MCF 10A (cell line): Measurements from ENCODE around the gene HSF2. TPM values are rescaled to one million over a fixed set of nuclear protein-coding genes. Genes with fewer than 3 reads are reported as not detected.

Experiments
- BruUV-seq: library from RNA; stranded (reverse); fragments of 400-500 nt; replicated peaks from 2 replicates; lab custom pipeline; 2021; lab: Mats Ljungman, UMichigan
- CTCF ChIA-PET: fragments of 300-600 bp; sonication (Branson Sonifier 250); formaldehyde crosslinking; extraction: SDS; loops from one replicate; lab custom pipeline; 2021; ENCODE audit warnings: antibody characterized with exemption, inconsistent platforms; lab: Yijun Ruan, JAX
- POLR2A ChIA-PET: fragments of 300-600, 350-650 bp; sonication (Branson Sonifier 250); formaldehyde crosslinking; extraction: SDS; loops from one replicate; lab custom pipeline; 2020; ENCODE audit warnings: antibody characterized with exemption, inconsistent platforms; lab: Yijun Ruan, JAX
- DNase-seq: peaks from one replicate; pipeline ENCODE4 v3.0.0-alpha.2; 2018; ENCODE audit not compliant: unreplicated experiment
- H3K27ac Mint-ChIP-seq: one replicate; pipeline ENCODE4 v1.8.0; 2022; ENCODE audit warnings: mild to moderate bottlenecking, low read depth, mixed read lengths; ENCODE audit not compliant: unreplicated experiment
- H3K27me3 Mint-ChIP-seq: one replicate; pipeline ENCODE4 v1.8.0; 2022; ENCODE audit warnings: mixed read lengths; ENCODE audit not compliant: insufficient read depth, unreplicated experiment
- H3K36me3 Mint-ChIP-seq: one replicate; pipeline ENCODE4 v1.8.0; 2022; ENCODE audit warnings: mild to moderate bottlenecking, moderate library complexity, mixed read lengths; ENCODE audit not compliant: insufficient read depth, unreplicated experiment
- H3K4me1 Mint-ChIP-seq: one replicate; pipeline ENCODE4 v1.8.0; 2022; ENCODE audit warnings: mixed read lengths; ENCODE audit not compliant: insufficient read depth, unreplicated experiment
- H3K4me3 Mint-ChIP-seq: one replicate; pipeline ENCODE4 v1.8.0; 2022; ENCODE audit warnings: mild to moderate bottlenecking, moderate library complexity, mixed read lengths; ENCODE audit not compliant: unreplicated experiment
- H3K9me3 Mint-ChIP-seq: one replicate; pipeline ENCODE4 v1.8.0; 2022; ENCODE audit warnings: mixed read lengths; ENCODE audit not compliant: unreplicated experiment
- intact Hi-C: fragments of 100-400 bp; cut with micrococcal nuclease; formaldehyde crosslinking; loops from 2 replicates; pipeline ENCODE4 v1.14.1; 2022
- total RNA-seq: library from RNA; stranded (reverse); gene quantifications from 2 replicates; pipeline ENCODE4 v1.2.3, GENCODE V29; 2022
- TF ChIP-seq, protein P1 (sequence below): fragments of 200-600 bp; IDR thresholded peaks from one replicate; pipeline ENCODE4 v1.8.0; 2022; ENCODE audit warnings: antibody characterized with exemption, mild to moderate bottlenecking; ENCODE audit not compliant: unreplicated experiment

The HSF2 gene
- total RNA-seq, 1 experiment from 2014 or later = 8.6 TPM

DNA sequence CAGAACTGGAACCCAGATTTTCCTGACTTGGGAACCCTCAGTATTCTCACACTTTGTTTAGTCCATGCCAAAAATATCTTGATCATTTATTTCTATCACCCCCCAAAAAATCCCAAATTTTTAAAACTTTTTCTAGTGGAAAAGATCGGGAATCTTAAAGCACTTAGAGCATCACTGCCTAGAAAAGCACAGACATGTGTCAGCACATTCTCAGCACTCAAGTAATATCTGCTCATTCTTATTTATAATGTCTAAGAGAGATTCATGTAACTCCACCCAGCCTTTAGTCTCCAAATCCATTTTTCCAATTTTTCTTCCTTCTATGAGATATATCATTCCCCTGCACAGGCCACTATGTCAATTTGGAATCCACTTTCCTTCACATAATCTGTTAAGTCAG is 29.9 kb upstream of the HSF2 start:
- Mint-ChIP-seq H3K4me1 (peaks cover 2% of the 10 kb centered on the region), H3K27ac (no peak overlapping the region), H3K9me3 (no peaks in the 10 kb centered on the region), H3K27me3 (peaks cover 14% of the 10 kb centered on the region), H3K4me3 (no peak overlapping the region), H3K36me3 (no peaks in the 10 kb centered on the region)
- intact Hi-C loops = no loop called here
- ChIA-PET CTCF (no interaction called here), POLR2A (no interaction called here)
- no TSS peak for BruUV-seq
- no peak for DNase-seq
- TF ChIP-seq, protein P1, sequence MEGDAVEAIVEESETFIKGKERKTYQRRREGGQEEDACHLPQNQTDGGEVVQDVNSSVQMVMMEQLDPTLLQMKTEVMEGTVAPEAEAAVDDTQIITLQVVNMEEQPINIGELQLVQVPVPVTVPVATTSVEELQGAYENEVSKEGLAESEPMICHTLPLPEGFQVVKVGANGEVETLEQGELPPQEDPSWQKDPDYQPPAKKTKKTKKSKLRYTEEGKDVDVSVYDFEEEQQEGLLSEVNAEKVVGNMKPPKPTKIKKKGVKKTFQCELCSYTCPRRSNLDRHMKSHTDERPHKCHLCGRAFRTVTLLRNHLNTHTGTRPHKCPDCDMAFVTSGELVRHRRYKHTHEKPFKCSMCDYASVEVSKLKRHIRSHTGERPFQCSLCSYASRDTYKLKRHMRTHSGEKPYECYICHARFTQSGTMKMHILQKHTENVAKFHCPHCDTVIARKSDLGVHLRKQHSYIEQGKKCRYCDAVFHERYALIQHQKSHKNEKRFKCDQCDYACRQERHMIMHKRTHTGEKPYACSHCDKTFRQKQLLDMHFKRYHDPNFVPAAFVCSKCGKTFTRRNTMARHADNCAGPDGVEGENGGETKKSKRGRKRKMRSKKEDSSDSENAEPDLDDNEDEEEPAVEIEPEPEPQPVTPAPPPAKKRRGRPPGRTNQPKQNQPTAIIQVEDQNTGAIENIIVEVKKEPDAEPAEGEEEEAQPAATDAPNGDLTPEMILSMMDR = no peak

DNA sequence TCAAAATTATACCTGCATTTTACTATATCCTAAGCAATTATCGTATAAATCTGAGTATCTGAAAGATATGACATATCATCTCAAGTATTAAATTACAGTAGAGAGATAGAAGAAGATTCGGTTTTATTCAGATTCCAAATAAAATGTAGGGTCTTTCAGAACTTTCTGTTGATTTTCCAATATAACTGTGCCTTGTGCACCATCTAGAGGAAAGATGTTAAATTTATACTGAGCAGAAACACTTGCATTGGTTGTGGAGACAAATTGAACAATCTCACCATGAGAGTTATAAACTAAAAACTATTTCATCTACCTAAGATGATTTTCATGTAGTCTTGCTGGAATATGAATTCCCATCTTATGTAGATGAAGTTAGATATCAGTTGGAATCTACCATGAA is 26.8 kb upstream of the HSF2 start:
- intact Hi-C loops = loop anchor here (1.0 kb wide), 1 partner anchor 942 kb away; no protein-coding TSS in a partner anchor
- no peaks in the 10 kb centered on the region for H3K36me3 Mint-ChIP-seq
- no peaks in the 10 kb centered on the region for H3K9me3 Mint-ChIP-seq
- BruUV-seq = no TSS peak
- TF ChIP-seq, protein P1 = peak; percentile 32
- CTCF ChIA-PET = interaction anchor here (0.9 to 1.2 kb wide), 2 partner anchors 74 to 158 kb away, joined by 4 to 5 read pairs; no protein-coding TSS in a partner anchor
- no peak overlapping the region for H3K27ac Mint-ChIP-seq
- peaks cover 40% of the 10 kb centered on the region for H3K27me3 Mint-ChIP-seq
- no peak overlapping the region for H3K4me3 Mint-ChIP-seq
- no peak for DNase-seq
- H3K4me1 Mint-ChIP-seq = peaks cover 9% of the 10 kb centered on the region
- POLR2A ChIA-PET = no interaction called here

DNA sequence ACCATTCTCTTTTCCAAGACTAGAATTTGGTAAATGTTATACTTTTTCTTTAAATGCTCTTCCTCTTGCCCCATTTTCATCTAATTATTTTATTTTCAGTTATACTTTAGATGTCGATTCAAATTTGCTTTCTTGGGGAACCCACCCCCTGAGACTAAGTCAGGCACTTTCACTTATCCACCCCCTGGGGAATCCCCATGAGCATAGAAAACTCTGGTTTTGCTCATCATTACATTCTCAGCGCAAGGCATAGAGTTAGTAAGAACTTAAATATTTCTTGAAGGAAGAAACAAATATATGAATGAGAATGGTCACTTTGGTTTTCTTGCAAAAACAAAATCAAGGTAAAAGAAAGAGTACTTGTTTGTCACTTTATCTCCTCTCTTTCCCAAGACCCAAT is 25.1 kb upstream of the HSF2 start:
- Mint-ChIP-seq H3K27me3 (peaks cover 40% of the 10 kb centered on the region), H3K9me3 (no peaks in the 10 kb centered on the region), H3K36me3 (no peaks in the 10 kb centered on the region), H3K4me1 (peaks cover 9% of the 10 kb centered on the region), H3K4me3 (no peak overlapping the region), H3K27ac (no peak overlapping the region)
- no peak for DNase-seq
- BruUV-seq = no TSS peak
- ChIA-PET CTCF (interaction anchor here (0.6 kb wide), 1 partner anchor 12 kb away, joined by 4 read pairs; no protein-coding TSS in a partner anchor), POLR2A (no interaction called here)
- intact Hi-C loops = no loop called here
- TF ChIP-seq, protein P1 = no peak

DNA sequence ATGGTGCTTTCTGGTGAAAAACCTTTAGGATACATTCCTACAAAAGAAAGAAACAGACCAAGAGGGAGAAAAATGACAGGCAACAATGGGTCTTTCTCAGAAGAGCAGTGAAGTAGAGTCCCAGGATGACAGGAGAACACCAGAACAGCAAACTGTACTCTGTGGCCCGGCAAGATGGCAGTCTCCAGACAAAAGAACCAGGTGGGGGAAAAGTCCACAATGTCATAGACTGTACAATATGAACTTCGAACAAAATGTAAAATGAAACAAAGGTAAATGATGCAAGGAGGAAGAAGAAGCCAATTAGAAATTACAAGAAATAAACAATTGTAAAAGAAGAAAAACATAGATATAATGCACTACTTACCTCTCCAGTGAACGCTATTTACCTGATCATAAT is 23.2 kb upstream of the HSF2 start:
- BruUV-seq = no TSS peak
- ChIA-PET CTCF (interaction anchor here (1.3 kb wide), 1 partner anchor 154 kb away, joined by 6 read pairs; no protein-coding TSS in a partner anchor), POLR2A (interaction anchor here (0.6 kb wide), 1 partner anchor 10 kb away, joined by 3 read pairs; no protein-coding TSS in a partner anchor)
- H3K4me1 Mint-ChIP-seq = peaks cover 9% of the 10 kb centered on the region
- H3K36me3 Mint-ChIP-seq = no peaks in the 10 kb centered on the region
- H3K4me3 Mint-ChIP-seq = no peak overlapping the region
- H3K27me3 Mint-ChIP-seq = peaks cover 53% of the 10 kb centered on the region
- H3K27ac Mint-ChIP-seq = no peak overlapping the region
- TF ChIP-seq, protein P1 = no peak
- intact Hi-C loops = no loop called here
- no peaks in the 10 kb centered on the region for H3K9me3 Mint-ChIP-seq
- no peak for DNase-seq
